ENCODE data around the gene EXOSC7.
"Not testable (repeated sequence)": the region's sequence is repeated elsewhere in the genome, so short reads cannot be mapped to it uniquely, and the experiment has no call there.

DNA sequence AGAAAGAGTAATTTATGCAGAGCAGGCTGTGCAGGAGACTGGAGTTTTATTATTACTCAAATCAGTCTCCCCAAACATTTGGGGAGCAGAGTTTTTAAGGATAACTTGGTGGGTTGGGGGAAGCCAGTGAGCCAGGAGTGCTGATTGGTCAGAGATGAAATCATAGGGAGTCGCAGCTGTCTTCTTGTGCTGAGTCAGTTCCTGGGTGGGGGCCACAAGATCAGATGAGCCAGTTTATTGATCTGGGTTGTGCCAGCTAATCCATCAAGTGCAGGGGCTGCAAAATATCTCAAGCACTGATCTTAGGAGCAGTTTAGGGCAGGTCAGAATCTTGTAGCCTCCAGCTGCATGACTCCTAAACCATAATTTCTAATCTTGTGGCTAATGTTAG, 77.8 kb downstream of the EXOSC7 start:
- TF ChIP-seq, protein P1, sequence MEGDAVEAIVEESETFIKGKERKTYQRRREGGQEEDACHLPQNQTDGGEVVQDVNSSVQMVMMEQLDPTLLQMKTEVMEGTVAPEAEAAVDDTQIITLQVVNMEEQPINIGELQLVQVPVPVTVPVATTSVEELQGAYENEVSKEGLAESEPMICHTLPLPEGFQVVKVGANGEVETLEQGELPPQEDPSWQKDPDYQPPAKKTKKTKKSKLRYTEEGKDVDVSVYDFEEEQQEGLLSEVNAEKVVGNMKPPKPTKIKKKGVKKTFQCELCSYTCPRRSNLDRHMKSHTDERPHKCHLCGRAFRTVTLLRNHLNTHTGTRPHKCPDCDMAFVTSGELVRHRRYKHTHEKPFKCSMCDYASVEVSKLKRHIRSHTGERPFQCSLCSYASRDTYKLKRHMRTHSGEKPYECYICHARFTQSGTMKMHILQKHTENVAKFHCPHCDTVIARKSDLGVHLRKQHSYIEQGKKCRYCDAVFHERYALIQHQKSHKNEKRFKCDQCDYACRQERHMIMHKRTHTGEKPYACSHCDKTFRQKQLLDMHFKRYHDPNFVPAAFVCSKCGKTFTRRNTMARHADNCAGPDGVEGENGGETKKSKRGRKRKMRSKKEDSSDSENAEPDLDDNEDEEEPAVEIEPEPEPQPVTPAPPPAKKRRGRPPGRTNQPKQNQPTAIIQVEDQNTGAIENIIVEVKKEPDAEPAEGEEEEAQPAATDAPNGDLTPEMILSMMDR (IDR thresholded peaks at IDR 0.05) = not testable (repeated sequence)
- TF ChIP-seq POLR2A (IDR thresholded peaks at IDR 0.05) = not testable (repeated sequence)
